GM20000 (cell line): ENCODE measurements around the gene KDM2A.
"Not testable (repeated sequence)": the region's sequence is repeated elsewhere in the genome, so short reads cannot be mapped to it uniquely, and the experiment has no call there.

Experiments
- DNase-seq: peaks from one replicate; pipeline ENCODE4 v3.0.0; 2012; ENCODE audit warnings: low spot score
- TF ChIP-seq, protein P1 (sequence below): IDR thresholded peaks from 2 replicates; pipeline ENCODE4 v1.5.1; 2012; ENCODE audit warnings: mild to moderate bottlenecking, control low read depth; ENCODE audit errors: extremely low read depth, missing control alignments

The KDM2A gene

DNA sequence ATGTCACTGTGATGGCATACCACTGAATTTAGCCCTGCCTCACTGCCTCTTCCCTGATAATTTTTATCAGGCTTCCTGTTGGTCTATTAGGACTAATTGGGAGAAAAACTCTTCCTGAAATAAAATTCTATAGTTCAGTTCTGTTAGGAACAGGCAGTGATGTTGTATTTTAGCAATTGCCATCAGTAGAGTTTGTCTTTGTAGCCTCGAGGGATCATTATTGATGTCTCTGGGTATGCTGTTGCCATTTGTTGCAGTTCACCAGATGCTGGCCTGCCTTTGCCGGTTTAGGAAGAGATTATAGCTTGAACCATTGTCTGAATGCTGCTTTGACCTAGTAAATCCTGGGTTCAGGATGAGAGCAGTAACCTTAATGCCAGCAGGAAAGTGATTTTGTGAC lies 41.0 kb downstream of the KDM2A start:
- TF ChIP-seq, protein P1, sequence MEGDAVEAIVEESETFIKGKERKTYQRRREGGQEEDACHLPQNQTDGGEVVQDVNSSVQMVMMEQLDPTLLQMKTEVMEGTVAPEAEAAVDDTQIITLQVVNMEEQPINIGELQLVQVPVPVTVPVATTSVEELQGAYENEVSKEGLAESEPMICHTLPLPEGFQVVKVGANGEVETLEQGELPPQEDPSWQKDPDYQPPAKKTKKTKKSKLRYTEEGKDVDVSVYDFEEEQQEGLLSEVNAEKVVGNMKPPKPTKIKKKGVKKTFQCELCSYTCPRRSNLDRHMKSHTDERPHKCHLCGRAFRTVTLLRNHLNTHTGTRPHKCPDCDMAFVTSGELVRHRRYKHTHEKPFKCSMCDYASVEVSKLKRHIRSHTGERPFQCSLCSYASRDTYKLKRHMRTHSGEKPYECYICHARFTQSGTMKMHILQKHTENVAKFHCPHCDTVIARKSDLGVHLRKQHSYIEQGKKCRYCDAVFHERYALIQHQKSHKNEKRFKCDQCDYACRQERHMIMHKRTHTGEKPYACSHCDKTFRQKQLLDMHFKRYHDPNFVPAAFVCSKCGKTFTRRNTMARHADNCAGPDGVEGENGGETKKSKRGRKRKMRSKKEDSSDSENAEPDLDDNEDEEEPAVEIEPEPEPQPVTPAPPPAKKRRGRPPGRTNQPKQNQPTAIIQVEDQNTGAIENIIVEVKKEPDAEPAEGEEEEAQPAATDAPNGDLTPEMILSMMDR, result no peak
- DNase-seq, result no peak

DNA sequence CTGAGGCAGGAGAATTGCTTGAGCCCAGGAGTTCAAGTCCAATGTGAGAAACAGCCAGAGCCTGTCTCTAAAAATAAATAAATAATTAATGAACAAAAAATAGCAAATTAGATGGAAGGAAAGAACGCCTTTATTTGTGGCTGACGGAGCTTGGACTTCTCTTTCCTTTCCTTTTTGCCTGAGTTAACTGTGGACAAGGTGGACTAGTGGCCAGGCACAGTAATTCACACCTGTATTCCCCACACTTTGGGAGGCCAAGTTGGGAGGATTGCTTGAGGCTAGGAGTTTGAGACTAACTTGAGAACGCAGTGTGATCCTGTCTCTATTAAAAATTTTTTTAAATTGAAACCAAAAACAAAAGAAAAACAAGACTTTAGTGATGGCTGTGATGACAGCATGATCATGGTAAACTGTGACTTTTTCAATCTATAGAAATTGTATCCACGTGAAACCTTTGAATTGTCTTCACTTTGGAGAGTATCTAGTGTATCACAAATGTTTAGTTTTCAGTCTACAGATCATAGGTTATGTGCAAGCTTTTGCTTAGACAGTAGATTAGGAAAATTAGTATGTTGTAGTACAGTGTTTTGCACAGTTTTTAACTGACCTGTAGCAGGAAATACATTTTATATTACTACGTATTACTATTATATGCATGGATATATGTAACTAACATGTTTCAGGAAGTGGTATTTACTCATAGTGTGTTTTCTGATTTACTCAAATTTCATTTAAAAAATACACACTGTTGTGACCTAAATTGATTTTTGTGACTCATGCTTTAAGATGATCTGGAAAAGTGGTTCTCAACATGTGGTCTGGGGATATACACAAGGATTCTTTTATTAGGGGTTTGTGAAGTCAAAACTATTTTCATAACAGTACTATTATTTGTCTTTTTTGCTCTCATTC lies 42.1 kb downstream of the KDM2A start:
- no peak for DNase-seq
- TF ChIP-seq, protein P1, result no peak

DNA sequence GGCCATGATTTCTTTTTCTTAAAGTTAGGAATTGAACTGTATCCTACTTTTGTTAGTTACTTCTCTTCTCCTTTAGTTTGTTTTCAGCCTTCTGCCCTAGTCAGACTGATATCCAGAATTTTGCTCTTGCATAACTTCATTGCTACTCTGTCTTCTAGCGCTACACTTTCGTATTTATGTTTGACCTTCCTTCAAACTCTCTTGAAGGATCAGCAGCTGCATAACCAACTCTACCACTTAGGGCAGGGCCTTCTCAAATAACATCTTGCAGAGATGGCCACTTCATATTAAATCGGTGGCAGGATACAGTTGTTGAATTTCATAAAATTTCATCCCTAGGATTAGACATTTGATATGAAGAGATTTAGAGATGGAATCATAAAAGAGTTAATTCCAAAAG lies 43.9 kb downstream of the KDM2A start:
- TF ChIP-seq, protein P1, result no peak
- no peak for DNase-seq

DNA sequence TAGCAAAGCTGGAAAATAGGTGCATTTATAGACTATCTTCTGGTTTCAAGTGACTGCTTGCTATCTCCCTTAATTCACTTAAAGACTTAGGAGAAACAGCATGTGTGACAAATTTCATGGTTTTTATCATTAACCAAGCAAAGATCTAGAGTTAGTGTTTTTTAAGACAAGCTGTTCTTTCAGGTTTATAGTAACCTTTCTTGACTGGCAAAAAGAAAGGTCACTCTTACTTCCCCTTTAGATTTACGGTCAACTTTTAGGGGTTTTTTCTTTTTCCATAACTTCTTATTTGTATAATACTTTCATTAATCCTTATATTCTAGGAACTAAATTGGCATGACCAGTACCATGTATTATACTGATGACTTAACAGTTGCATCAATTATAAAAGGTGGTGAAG lies 46.6 kb downstream of the KDM2A start:
- DNase-seq, result no peak
- TF ChIP-seq, protein P1, result no peak

DNA sequence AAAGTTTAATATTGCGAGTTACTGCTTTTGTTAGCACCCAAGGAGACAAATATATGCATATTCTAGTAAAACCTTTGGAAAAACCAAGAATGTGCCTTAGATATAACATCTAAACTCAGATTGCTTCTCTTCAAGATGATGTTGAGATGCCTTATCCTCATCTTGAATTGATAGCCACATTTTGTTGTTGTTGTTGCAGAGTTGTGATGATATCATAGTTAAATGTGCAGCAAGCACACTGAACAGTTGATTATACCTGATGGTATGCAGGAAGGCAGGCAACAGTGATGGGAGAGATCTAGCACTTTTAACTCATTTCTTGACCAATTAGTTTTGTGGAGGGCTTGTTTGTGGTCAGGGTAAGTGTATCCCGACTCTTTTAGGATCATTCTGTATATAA lies 48.0 kb downstream of the KDM2A start:
- no peak for DNase-seq
- TF ChIP-seq, protein P1, result no peak

DNA sequence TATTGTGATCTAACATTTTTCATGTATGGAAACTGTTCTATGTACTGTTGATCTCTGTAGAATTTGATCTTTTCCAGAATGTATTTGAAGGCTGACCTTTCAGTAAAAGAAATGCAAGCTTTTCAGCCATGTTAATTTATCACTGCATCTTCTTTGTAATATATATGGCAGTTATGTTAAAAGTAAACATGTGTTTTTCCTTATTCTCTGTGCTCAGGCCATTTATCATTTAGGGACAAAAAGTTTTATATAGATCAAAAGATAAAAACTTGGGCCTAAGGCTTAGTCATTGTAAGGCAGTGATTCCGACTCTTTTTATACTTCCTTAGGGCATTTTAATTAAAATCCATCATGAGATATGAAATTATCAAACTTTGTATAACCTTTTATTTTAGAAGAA lies 48.7 kb downstream of the KDM2A start:
- DNase-seq, result no peak
- TF ChIP-seq, protein P1, result no peak

DNA sequence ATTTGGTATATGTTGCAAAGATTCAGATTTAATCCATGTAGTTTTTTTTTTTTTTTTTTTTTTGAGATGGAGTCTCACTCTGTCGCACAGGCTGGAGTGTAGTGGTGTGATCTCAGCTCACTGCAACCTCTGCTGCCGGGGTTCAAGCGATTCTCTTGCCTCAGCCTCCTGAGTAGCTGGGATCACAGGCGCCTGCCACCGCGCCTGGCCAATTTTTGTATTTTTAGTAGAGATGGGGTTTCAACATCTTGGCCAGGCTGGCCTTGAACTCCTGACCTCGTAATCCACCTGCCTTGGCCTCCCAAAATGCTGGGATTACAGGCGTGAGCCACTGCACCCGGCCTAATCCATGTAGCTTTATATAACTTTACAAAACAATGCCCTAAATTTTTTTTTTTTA lies 49.8 kb downstream of the KDM2A start:
- DNase-seq, result not testable (repeated sequence)

DNA sequence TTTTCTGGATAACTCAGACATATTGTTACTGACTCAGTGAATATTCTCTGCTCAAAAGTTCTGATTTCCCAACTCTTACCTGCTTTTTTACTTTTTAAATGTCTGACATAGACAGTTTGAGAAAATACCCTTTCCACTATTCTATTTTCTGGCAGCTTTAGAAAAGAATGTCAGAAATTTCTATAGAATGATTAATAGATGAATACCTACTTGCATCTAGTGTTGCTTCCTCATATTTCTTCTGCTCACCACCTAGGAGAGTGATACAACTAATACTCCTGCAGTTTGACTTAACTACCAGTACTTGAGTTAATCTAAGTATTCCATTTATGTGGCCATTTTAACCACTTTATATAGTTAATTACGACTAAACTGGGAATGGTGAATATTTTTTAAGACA lies 55.2 kb downstream of the KDM2A start:
- TF ChIP-seq, protein P1, result no peak
- no peak for DNase-seq
